Measurements from ENCODE around the gene NTN1.

The NTN1 gene

DNA sequence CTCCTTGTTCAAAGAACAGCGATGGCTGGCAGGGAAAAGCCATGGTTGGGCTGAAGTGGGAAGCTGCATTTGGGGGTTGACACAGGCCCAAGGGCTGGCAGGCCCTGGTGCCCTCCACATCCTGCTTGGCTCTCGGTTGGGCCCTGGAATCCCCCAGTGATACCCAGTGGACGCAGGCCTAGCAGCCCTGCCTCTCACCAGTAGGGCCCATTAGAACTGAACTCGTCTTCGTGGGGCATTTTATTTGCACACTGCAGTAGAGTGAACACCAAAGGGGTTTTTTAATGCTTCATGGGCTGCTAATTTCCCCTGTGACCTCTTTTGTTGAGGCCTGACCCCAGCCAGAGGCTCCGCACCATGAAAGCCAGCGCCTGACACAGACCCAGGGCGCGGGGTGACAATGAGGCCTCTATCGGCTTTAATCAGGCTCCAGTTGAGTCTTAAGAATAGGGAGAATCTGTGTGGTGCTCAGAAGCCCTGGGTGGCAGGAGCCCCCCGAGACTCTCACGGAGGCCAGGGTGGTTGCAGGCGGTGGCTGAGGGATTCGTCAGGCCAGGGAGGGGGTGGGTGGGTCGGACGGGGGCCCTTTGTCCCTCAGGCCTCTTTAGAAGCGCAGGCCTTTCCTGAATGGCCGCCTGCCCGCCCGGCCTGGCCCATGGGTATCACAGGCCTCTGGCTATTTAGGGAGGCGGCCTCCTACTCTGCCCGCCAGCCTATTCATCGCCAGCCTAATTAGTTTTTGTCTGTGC, 199.3 kb downstream of the NTN1 start:
- DNase-seq, result no peak

DNA sequence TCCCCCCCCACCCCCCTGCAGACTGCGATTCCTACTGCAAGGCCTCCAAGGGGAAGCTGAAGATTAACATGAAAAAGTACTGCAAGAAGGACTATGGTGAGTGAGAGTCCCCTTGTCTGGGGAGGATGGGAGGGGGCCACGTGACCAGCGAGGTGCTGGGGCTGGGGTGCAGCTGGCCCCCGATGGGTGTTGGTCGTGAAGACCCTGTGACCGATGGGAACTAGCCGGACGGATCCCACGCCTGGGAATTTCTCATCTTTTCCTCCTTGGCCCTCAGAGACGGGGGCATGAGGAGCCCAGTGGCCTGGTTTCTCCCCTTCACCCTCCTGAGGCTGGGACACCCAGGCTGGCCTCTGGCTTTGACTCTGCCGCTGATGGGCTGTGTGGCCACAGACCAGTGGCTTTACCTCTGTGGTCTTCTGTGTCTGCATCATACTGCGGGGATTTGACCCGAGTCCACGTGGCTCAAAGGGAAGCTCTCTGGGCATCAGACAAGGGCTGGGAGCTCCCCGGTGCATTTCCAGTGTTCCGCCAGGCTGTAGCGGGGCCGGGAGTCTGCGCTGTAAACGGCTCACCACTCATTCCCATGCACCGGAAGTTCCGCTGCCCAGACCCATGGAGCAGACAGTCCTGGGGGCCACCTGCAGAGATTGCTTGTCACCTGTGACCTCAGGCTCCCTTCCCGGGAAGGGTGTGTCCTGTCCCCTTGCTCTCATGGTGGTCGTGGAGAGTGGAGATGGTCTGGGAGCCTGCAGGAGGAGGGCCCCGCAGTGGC, 200.0 kb downstream of the NTN1 start:
- DNase-seq, result no peak

DNA sequence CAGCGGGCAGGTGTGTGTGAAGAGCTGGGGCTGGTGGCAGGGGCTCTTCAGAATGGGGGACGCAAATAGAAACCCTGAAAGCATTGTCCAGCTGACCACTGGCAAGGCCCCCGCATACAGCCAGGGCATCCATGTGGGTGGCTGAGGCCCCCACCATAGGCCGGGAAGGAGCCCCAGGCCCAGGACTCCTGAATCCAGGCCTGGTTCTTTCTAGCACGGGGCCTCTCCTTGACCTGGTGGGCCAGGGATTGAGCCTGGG, 200.5 kb downstream of the NTN1 start:
- DNase-seq, result no peak

DNA sequence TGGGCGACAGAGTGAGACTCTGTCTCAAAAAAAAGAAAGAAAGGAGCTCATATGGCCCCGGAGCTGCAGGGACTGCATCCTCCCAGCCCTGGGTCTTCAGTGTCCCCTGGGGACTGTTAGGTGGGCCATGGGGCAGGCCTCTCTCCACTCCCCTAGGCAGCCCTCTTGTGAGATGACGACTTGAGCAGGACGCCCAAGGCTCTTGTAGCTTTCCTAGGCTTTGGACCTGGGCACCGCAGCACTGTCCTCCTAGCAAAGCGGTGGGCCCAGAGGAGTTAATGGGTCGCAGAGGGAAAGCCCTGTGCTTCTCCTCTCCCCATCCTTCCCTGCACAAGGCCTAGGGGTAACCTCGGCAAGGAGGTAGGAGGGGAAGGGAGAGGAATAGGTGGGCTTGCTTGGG, 202.2 kb downstream of the NTN1 start:
- no peak for DNase-seq

DNA sequence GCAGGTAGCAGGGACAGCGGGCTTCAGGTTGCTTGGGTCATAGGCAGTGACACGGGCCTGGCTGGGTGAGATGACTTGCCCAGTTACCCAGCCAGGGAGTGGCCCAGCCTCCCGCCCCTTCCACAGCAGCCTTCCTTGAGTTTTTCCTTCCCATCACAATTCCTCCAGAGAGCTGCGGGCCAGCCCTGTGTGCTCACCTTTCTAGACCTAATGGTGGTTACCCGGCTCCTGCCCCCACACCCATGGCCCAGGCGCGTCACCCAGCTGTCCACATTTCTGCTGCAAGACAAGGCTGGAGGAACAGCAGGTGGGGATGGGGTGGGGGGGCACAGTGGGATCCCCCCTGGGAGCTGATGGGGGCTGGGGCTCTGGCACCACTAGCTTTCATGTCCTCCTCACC, 203.2 kb downstream of the NTN1 start:
- DNase-seq, result no peak

DNA sequence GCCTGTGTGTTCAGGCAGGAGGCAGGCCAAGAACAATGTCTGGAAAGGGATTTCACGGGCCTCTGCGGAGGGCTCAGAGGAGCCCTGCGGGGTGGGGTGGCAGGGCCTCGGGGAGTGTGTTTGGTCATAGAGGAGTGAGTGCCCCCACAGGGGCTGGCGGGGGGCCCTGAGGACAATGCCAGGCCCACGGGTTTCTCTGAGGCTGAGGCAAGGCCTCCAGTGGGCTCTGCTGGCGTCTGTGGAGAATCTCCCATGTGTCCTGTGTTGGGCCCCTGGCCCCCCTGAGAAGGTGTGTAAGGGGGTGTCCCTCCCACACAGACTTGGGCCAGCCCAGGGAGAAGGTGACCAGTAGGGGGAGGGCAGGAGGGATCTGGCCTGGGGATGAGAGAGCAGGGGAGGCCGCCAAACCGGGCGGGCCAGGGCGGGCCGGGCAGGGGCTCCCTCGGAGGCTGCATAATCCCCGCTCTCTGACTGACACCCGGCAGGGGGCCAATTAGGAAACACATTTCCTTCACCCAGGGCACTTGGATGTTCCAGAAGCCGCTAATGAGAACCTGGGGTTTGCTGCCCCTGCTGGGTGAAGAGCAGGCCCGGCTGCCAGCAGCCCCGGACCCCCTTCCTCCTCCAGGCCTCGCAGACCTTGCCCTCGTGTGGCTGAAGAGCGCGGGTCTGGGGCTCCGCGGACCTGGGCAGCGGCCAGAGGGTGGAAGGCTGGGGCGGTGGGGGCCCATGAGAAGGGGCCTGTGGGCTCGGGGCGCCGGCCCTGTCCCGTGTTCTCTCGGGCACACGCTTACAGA, 204.2 kb downstream of the NTN1 start:
- no peak for DNase-seq

DNA sequence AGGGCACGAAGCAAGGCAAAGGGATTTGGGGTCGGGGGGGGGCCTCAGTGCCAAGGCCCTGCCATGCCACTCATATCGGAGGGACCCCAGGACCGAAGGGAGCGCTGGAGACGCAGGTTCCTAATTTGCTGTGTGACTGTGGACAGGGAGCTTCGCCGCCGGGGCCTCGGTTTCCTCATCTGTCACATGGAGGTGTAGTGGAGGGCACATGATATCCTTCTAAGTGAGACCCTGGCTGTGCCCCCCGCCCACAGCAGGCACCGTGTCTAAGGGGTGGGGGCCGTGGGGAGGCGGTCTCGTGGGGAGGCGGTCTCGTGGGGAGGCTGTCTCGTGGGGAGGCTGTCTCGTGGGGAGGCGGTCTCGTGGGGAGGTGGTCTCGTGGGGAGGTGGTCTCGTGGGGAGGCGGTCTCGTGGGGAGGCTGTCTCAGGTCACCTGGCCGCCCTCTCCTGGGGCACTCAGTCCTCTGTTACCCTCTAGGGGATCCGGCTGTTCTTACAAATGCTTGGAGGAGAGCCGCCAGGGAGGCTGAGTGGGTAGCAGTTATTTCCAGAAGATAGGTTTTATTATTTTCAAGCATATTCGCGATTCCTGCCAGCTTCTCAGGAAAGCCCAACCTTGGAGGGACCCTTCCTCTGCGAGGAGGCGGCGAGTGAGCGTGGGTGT, 205.0 kb downstream of the NTN1 start:
- no peak for DNase-seq

DNA sequence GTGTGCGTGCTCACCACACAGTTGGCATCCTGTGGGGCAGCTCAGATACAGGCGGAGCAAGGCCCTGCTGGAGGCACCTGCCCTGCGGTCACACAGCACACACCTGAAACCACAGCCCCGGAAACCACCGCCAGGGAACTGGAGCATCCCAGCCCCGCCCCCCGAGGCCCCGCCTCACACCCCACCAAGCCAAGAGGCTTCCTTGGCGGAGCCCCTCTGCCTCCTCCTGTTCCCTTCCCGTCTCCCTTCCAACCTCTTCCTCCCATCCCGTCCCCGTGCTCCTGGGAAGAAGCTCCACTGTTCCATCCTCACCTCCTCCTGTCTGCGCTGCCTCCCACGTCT, 205.5 kb downstream of the NTN1 start:
- DNase-seq, result peak in 1 of 5 donors; percentile 26

DNA sequence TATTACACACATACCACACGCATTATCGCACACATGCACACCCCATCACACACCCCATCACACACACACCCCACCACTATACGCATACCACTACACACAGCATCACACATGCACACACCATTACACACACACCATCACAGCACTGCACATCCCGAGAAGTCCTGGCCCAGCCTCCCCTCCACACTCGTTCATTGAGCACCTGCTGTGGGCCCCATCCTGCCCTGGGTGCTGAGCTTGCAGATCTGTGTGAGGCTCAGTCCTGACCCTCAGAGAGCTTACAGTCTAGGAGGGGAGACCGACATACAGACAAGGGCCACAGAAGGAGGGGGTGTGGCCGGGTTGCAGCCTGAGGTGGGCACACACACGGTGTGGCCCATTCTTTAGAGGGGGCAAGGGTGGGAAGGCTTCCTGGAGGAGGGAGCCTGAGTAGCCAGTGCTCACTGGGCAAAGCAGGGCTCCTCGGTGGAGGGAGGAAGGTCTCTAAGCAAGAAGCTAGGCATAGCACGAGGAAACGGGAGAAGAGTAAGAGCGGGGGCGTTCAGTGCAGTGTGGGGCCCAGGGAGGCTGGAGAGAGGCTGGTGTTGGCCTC, 206.6 kb downstream of the NTN1 start:
- DNase-seq, result no peak

DNA sequence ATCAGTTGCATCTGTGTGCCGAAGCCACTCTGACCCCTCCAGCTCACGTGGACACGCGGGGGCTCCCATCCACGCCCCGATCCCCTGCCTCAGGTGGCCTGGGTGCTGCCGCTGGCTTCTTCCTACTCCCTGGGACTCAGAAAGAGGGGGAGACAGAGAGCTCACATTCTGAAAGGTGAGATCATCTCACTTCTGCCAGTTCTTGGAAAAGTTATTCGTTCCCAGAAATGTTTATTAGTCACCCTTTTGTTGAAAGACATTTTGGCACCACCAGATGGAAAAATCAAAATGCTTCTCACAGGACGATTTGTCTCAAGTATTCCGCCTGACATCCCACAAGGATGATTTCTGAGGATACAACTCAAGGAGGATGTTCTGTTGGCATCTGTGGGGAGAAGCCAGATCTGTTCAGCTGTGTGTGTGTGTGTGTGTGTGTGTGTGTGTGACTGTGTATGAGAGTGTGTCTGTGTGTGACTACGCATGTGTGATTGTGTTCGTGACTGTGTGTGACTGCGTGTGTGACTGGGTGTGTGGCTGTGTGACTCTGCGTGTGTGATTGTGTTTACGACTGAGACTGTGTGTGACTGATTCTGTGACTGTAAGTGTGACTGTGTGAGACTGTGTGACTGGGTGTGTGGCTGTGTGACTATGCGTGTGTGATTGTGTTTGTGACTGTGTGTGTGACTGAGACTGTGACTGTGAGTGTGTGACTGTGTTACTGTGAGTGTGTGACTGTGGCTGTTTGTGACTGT, 207.3 kb downstream of the NTN1 start:
- DNase-seq, result no peak

DNA sequence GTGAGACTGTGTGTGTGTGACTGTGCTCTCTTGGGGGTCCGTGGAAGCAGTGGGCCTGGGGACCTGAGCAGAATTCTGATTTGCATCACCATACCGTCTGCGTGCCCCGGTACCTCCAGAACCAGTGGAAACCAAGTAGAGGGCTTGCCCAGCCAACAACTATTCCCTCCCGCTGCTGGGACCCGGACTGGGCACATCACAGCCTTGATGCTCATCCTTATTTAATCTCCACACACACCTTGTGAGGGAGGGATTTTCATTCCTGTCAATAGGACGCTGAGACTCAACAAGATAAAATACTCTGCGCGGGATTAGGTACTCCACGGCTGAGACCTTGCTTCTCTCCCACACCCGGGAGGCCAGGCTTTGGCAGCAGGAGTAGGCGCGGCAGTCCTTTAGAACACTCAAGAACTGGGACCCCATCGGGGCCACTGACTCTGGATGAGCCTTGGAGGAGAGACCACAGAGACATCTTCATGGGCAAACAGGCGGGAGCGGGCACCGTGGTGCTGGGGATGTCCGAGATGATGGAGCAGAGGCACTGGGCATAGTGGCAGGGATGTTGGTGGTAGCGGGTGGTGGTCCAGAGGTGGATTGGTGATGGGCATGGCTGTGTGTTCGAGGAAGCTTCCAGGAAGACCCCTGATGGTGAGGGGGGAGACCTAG, 208.0 kb downstream of the NTN1 start:
- no peak for DNase-seq

DNA sequence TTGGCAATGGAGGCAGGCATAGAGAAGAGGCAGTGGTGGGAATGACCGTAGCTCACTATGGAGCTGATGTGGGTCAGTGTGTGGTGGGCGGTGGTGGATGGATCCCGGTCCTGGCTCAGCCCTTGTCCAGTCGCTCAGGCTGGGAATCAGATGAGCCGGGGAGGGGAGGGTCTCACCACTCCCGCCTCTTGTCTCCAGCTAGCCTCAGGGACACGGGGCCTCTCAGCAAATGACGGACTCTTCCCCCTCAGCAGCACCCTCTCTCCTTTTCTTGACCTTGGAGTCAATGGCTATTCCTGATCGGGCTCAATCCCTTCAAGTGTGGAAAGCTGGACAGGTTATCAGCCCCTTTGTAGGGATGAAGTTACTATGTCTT, 208.5 kb downstream of the NTN1 start:
- no peak for DNase-seq

DNA sequence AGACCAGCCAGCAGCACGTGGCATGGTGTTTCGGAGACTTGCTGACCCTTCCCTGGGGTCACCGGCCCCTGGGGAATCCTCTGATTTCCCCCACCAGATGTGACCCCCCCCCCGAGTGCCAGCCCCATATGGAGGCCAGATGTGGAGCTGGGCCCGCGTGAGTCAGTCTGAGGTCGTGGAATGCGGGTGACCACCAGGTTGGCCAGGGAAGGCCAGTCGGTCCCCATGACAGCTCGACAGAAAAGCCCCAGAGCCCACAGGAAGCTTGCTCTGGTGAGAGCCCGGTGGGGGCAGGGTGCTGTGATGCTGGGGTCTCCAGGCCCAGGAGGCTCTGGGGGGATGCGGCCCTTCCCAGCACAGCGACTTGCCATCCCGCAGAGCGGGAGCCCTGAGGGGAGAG, 209.0 kb downstream of the NTN1 start:
- no peak for DNase-seq

DNA sequence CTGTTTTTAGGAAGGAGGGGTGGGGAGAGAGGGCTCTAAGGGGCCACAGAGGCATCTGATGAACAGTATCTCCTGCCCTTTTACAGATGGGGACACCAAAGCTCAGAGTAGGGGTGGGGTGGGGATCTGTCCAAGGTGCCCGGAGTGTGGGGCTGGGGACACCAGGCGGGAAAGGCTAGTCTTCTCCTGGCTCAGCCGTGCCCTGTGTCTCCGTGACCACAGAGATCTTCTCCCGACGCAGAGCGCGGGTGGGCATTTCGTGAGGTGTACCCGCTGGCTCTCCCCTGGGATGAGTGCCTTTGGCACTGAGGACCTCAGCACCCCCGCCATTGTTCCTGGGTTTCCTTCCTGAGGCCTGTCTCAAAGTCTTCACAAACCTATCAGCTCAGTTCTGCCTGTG, 209.6 kb downstream of the NTN1 start:
- DNase-seq, result no peak

DNA sequence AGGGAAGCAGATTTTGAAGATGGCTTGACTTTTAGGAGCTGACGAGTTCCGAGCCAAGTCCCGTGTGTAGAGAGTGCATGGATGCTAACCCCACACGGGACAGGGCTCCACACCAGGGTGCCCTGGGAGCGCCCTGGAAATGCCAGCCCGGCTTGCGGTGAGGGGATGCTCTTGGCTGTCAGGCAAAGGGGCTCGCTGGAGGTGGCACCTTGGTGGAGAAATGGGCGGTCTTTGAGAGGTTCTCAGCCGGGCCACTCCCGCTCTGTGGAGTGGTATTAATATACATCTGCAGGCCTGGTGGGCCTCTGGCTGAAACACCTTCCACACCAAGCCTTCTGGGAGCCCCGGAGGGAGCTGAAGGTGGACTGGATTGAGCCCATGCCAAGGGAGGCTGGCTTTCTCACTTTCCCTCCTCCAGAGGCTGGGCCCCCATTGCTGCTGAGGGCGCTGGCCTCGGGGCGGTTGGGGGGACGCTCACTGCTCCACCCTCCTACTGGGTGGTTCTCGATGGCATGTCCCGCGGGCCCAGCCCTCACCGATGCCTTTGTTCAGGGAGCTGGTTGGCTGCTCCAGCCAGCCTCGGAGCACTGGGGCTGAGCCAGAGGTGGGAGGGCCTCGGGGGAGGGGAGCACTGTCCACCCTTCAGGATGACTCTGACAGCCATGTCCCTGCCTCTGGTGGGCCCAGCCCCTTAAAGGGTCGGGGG, 210.3 kb downstream of the NTN1 start:
- no peak for DNase-seq

DNA sequence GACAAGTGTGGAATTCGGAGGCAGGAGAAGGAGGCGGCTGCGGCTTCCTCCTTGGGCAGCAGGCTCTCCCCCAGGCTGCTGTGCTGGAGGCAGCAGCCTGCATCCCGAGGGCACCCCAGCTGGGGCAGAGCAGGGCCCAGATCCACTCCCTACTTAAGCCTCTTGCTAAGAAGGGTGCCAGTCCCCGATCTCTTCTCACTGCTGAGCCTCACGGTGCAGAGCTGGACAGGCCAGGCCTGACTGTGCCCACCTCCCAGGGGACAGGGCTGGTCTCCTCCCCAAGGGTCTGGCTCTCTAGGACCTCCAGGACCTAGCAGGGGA, 210.8 kb downstream of the NTN1 start:
- no peak for DNase-seq

DNA sequence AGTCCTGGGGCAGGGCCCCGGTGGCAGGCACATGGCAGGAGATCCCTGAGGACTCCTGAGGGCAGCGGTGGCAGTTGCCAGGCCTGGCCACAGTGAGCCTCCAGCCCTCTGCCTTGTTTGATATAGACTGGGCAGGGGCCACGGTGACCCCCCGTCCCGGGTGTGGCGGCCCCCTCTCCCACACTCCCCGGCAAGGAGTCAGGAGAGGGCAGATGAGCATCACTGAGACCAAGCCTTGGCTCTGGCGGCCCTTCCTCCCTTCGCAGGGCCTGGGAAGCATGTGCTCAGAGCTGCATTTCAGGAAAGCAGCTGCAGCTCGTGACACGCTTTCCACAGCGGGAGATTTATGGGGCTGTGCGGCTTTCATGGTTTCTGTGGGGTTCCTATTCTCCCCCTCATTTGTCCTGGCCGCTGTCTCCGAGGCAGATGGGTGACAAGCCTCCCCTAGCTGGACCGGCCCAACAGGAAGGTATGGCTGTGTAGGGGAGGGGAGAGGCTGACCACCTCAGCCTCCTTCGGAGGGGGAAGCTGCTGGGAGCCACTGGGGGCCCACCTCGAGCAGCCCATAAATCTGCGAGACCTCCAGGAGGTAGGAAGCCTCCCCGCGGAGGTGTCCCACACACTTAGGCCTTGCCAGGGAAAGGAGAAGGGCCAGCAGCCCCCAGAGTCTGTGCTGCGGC, 211.4 kb downstream of the NTN1 start:
- DNase-seq, result no peak

DNA sequence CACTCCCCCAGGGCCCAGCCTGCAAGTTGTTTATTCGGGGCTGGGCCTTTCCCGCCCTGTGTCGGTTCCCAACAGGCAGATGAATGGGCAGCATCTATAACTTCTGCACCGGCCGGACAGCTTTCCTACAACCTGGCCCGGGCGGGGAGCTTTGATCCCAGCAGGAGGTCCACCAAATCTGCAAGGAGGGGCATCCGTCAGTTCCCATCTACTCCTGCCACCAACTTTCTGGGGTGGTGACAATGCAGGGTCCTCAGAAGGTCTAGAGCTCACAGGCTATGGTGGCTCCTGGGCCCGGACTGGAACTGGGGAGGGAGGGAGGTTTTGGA, 211.9 kb downstream of the NTN1 start:
- no peak for DNase-seq

DNA sequence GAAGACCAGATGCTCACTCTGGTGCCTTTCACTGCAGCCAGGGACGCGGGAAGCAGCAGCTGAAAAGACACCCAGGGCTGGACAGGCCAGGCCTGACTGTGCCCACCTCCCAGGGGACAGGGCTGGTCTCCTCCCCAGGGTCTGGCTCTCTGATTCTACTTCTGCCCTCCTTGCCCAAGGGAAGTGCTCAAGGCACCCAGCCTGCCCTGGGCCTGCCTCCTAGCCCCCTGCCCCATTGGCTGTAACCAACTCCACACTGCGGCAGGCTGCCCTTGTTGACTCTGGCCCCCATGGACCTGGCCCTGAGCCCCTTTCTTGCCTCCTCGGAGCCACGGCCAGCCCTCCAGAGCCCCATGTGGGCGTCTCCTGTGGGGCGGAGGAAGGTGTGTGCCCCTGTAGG, 212.5 kb downstream of the NTN1 start:
- no peak for DNase-seq

DNA sequence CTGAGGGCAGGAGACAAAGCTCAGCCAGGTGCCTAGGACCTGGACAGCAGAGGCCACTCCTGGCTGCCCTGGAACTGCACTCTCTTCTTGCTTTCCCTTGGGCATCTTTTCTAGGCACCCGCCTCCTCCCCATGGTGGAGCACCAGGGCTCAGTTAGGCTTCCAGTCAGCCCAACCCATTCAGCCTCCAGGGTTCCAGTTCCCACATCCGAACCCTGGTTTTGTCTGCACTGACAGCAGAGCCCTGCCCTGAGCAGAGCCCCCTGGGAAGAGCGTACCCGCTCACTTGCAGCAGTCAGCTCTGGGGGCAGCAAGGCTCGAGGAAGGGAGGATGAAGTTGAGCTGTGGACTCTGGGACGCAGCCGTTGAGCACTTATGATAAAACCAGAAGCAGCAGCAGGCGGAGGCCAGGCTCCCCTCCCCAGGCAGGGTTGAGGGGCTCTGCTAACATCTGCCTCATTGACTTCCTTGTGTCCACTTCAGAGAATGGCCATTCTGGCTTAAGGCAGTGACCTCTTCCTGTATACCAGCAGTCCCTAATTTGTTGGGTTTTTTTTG, 213.2 kb downstream of the NTN1 start:
- no peak for DNase-seq

DNA sequence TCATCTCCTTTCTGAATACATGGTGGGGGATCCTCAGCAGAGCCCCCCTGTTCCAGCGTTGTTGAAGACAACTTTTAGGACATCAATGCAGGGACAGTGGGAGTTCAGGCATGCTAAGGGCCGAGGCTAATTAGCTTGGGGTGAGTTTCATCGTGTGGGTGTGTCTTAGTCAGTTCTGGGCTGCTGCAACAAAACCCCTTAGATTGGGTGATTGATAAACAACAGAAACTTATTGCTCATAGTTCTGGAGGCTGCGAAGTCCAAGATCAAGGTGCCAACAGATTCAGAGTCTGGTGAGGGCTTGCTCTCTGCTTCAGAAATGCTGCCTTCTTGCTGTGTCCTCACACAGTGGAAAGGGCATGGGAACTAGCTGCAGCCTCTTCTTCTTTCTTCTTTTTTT, 214.0 kb downstream of the NTN1 start:
- DNase-seq, result no peak

Data from T-helper 1 cell (primary cell).